ENCODE measurements around the gene NEMF. TPM values are rescaled to one million over a fixed set of nuclear protein-coding genes. Genes with fewer than 3 reads are reported as not detected.
"Not testable (repeated sequence)": the region's sequence is repeated elsewhere in the genome, so short reads cannot be mapped to it uniquely, and the experiment has no call there.

NEMF gene
- total RNA-seq, 1 donor from 2014 or later, result 94.9 TPM

DNA sequence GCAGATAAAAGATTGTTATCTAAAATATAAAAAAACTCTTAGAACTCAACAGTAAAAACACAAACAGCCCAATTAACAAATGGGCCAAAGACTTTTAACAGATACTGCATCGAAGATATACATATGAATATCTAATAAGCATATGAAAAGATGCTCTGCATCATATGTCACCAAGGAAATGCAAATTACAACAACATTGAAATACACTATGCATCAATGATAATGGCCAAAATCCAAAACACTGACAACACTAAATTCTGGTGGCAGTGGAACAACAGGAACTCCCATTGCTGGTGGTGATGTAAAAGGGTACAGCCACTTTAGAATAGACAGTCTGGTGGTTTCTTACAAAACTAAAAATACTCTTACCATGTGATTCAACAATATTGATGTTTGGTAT is 43.8 kb downstream of the NEMF start:
- no peaks in the 10 kb centered on the region for H3K4me1 Mint-ChIP-seq
- no peak overlapping the region for H3K27ac Mint-ChIP-seq

DNA sequence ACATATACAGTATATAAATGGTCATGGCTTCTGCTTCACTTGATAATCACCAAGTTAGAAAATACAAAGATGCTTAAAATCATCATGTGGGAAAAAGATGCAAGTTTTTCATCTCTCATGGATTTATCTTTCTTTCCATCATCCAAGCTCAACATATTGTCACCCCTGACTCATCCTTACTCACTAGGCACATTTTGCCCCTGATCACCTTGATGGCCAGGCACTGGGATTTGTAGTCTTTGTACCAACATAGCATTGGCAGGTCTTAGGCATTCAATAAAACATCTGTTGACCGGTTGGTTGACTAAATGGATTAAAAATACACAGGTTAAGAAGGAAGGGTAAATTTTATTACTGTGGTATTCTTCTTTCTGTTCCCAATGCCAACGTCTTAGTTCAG is 56.6 kb downstream of the NEMF start:
- no peaks in the 10 kb centered on the region for H3K27me3 Mint-ChIP-seq (ENCODE audit: low read depth)
- H3K4me3 Mint-ChIP-seq, result no peak overlapping the region
- DNase-seq (ENCODE audit: low spot score in 2 of 2, unreplicated experiment in 2 of 2), result no peak
- no peak overlapping the region for H3K27ac Mint-ChIP-seq
- no peaks in the 10 kb centered on the region for H3K9me3 Mint-ChIP-seq
- TF ChIP-seq, protein P1, sequence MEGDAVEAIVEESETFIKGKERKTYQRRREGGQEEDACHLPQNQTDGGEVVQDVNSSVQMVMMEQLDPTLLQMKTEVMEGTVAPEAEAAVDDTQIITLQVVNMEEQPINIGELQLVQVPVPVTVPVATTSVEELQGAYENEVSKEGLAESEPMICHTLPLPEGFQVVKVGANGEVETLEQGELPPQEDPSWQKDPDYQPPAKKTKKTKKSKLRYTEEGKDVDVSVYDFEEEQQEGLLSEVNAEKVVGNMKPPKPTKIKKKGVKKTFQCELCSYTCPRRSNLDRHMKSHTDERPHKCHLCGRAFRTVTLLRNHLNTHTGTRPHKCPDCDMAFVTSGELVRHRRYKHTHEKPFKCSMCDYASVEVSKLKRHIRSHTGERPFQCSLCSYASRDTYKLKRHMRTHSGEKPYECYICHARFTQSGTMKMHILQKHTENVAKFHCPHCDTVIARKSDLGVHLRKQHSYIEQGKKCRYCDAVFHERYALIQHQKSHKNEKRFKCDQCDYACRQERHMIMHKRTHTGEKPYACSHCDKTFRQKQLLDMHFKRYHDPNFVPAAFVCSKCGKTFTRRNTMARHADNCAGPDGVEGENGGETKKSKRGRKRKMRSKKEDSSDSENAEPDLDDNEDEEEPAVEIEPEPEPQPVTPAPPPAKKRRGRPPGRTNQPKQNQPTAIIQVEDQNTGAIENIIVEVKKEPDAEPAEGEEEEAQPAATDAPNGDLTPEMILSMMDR (IDR thresholded peaks at IDR 0.05; ENCODE audit: unreplicated experiment), result no peak
- H3K36me3 Mint-ChIP-seq, result peaks cover 55% of the 10 kb centered on the region
- no peaks in the 10 kb centered on the region for H3K4me1 Mint-ChIP-seq

More for the DNA sequence above, 43.8 kb downstream of the NEMF start:
- H3K9me3 Mint-ChIP-seq, result peaks cover 16% of the 10 kb centered on the region
- H3K36me3 Mint-ChIP-seq, result peaks cover 58% of the 10 kb centered on the region
- H3K4me3 Mint-ChIP-seq, result no peak overlapping the region
- TF ChIP-seq, protein P1 (IDR thresholded peaks at IDR 0.05; ENCODE audit: unreplicated experiment), result no peak
- DNase-seq (ENCODE audit: low spot score in 2 of 2, unreplicated experiment in 2 of 2), result no peak
- H3K27me3 Mint-ChIP-seq (ENCODE audit: low read depth), result no peaks in the 10 kb centered on the region

DNA sequence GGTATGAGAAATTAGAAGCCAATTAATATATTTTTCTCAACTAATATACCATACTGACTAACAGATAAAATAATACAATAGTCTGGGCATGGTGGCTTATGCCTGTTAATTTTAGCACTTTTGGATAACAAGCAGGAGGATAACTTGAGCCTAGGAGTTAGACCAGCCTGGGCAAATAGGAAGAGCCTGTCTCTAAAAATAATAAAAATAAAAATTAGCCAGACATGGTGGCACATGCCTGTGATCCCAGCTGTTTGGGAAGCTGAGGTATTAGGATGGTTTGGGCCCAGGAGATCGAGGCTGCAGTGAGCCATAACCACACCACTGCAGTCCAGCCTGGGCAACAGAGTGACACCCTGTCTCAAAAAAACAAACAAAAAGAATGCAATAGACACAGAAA is 60.0 kb downstream of the NEMF start:
- TF ChIP-seq, protein P1 (IDR thresholded peaks at IDR 0.05; ENCODE audit: unreplicated experiment), result no peak
- DNase-seq (ENCODE audit: low spot score in 2 of 2, unreplicated experiment in 2 of 2), result no peak
- Mint-ChIP-seq H3K9me3 (no peaks in the 10 kb centered on the region), H3K36me3 (peaks cover 55% of the 10 kb centered on the region), H3K4me3 (no peak overlapping the region), H3K4me1 (no peaks in the 10 kb centered on the region), H3K27me3 (ENCODE audit: low read depth) (no peaks in the 10 kb centered on the region), H3K27ac (no peak overlapping the region)

DNA sequence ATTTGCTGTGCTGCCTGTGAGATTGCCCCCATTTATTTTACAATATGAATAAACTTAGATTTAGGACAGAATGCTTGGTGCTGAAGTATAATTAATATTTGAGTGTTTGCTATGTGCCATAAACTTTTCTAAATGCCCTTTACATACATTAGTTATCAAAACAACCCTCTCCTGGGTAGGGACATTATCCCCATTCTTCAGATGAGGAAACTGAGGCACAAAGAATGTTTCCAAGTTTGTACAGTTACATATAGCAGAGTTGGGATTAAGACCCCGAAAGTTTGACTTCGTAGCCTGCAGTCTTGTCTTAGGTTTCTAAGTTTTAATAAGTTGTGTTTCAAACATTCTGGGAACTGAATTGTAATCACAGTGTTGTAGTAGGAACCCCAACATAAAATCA is 66.3 kb downstream of the NEMF start:
- DNase-seq (ENCODE audit: low spot score in 2 of 2, unreplicated experiment in 2 of 2), result no peak
- Mint-ChIP-seq H3K36me3 (peaks cover 56% of the 10 kb centered on the region), H3K9me3 (no peaks in the 10 kb centered on the region), H3K27me3 (ENCODE audit: low read depth) (no peaks in the 10 kb centered on the region), H3K4me3 (no peak overlapping the region), H3K27ac (no peak overlapping the region), H3K4me1 (no peaks in the 10 kb centered on the region)
- TF ChIP-seq, protein P1 (IDR thresholded peaks at IDR 0.05; ENCODE audit: unreplicated experiment), result no peak

DNA sequence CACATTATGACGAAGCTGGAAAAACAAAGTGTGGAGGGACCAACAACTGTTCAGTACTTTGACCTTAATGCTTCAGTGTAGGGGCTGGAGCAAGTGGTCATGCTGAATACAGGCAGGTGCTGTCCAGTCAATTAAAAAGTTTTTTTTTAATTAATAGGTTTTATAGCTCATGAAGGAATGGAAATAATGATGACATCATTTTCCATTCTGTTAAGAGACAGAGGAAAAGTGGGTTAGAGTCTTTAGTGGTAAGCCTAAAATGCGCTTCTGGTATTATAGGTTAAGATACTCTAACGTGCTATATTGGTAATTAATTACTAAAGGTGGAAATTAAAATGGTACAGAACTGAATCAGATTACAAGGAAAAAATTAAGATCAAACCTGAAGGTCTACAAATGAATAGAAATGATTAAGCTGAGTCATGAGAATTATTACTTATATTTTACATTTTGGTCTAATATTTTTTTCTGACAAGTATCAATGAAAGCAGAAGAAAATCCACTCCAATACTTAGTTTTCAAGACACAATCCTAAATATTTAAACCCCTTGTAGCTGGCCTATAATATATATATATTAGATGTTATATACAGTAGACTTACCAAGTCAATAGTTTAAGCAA is 69.1 kb downstream of the NEMF start:
- peaks cover 54% of the 10 kb centered on the region for H3K36me3 Mint-ChIP-seq
- no peak overlapping the region for H3K27ac Mint-ChIP-seq
- DNase-seq (ENCODE audit: low spot score in 2 of 2, unreplicated experiment in 2 of 2), result no peak
- H3K27me3 Mint-ChIP-seq (ENCODE audit: low read depth), result no peaks in the 10 kb centered on the region
- no peak overlapping the region for H3K4me3 Mint-ChIP-seq
- TF ChIP-seq, protein P1 (IDR thresholded peaks at IDR 0.05; ENCODE audit: unreplicated experiment), result no peak
- H3K4me1 Mint-ChIP-seq, result no peaks in the 10 kb centered on the region
- H3K9me3 Mint-ChIP-seq, result no peaks in the 10 kb centered on the region

DNA sequence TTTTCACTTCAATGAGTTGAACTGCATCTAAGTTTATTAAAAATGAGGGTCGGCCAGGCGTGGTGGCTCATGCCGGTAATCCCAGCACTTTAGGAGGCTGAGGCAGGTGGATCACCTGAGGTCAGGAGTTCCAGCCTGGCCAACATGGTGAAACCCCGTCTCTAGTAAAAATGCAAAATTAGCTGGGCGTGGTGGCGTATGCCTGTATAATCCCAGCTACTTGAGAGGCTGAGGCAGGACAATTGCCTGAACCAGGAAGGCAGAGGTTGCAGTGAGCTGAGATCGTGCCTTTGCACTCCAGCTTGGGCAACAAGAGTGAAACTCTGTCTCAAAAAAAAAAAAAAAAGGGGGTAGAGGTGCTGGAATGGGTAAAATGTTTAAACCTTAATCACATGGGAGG is 71.5 kb downstream of the NEMF start:
- H3K36me3 Mint-ChIP-seq, result peaks cover 48% of the 10 kb centered on the region
- not testable (repeated sequence) for H3K27me3 Mint-ChIP-seq (ENCODE audit: low read depth); H3K27ac Mint-ChIP-seq; H3K9me3 Mint-ChIP-seq; H3K4me3 Mint-ChIP-seq; DNase-seq (ENCODE audit: low spot score in 2 of 2, unreplicated experiment in 2 of 2); H3K4me1 Mint-ChIP-seq
